Trophoblast cell (in vitro differentiated cells and primary cell): ENCODE results near the gene NFATC2.

ENCODE experiments used
- DNase-seq, 2 donors: peaks; one replicate each; pipeline ENCODE4 v3.0.0-alpha.2; 2016
- H2AFZ ChIP-seq: 2 replicates; pipeline ENCODE4 v1.6.1; 2013; ENCODE audit warnings: low read length, moderate library complexity, mild to moderate bottlenecking; ENCODE audit not compliant: insufficient read depth, poor library complexity
- H2AK5ac ChIP-seq: 2 replicates; pipeline ENCODE4 v1.6.1; 2013; ENCODE audit warnings: mild to moderate bottlenecking, low read length
- H2BK120ac ChIP-seq: 2 replicates; pipeline ENCODE4 v1.6.1; 2013; ENCODE audit warnings: low read length, mild to moderate bottlenecking, moderate library complexity; ENCODE audit not compliant: insufficient read depth, poor library complexity
- H2BK12ac ChIP-seq: 2 replicates; pipeline ENCODE4 v1.6.1; 2013; ENCODE audit warnings: mild to moderate bottlenecking, low read length, moderate library complexity
- H2BK5ac ChIP-seq: 2 replicates; pipeline ENCODE4 v1.6.1; 2013; ENCODE audit warnings: low read length, low read depth, moderate library complexity, mild to moderate bottlenecking; ENCODE audit not compliant: poor library complexity
- H3K14ac ChIP-seq: 2 replicates; pipeline ENCODE4 v1.6.1; 2013; ENCODE audit warnings: mild to moderate bottlenecking, low read length
- H3K18ac ChIP-seq: 2 replicates; pipeline ENCODE4 v1.6.1; 2013; ENCODE audit warnings: mild to moderate bottlenecking, low read length
- H3K23ac ChIP-seq: 2 replicates; pipeline ENCODE4 v1.6.1; 2013; ENCODE audit warnings: low read length
- H3K27ac ChIP-seq: 2 replicates; pipeline ENCODE4 v1.5.1; 2013; ENCODE audit warnings: low read depth, mild to moderate bottlenecking, inconsistent platforms, low read length, moderate library complexity
- H3K27me3 ChIP-seq: 2 replicates; pipeline ENCODE4 v1.6.1; 2013; ENCODE audit warnings: inconsistent platforms, mild to moderate bottlenecking, low read length, moderate library complexity; ENCODE audit not compliant: insufficient read depth
- H3K36me3 ChIP-seq, 2 experiments: 1 replicate in 1 of 2; 2 replicates in 1 of 2; pipeline ENCODE4 v1.6.1; 2013; ENCODE audit warnings: low read length in 2 of 2, mild to moderate bottlenecking in 2 of 2, moderate library complexity in 1 of 2; ENCODE audit not compliant: insufficient read depth in 2 of 2, control insufficient read depth in 1 of 2
- H3K4ac ChIP-seq: 2 replicates; pipeline ENCODE4 v1.6.1; 2013; ENCODE audit warnings: low read depth, mild to moderate bottlenecking, low read length, moderate library complexity
- H3K4me1 ChIP-seq, 2 experiments: 1 replicate in 1 of 2; 2 replicates in 1 of 2; pipeline ENCODE4 v1.6.1; 2013; ENCODE audit warnings: low read length in 2 of 2, mild to moderate bottlenecking in 2 of 2, moderate library complexity in 1 of 2; ENCODE audit not compliant: insufficient read depth in 2 of 2, control insufficient read depth in 1 of 2
- H3K4me2 ChIP-seq: 2 replicates; pipeline ENCODE4 v1.6.1; 2013; ENCODE audit warnings: inconsistent platforms, mild to moderate bottlenecking, low read length, moderate library complexity
- H3K4me3 ChIP-seq: 2 replicates; pipeline ENCODE4 v1.5.1; 2013; ENCODE audit warnings: mild to moderate bottlenecking, low read depth, low read length, inconsistent platforms
- H3K79me1 ChIP-seq: one replicate; pipeline ENCODE4 v1.6.1; 2013; ENCODE audit warnings: low read length
- H3K79me2 ChIP-seq: 2 replicates; pipeline ENCODE4 v1.6.1; 2013; ENCODE audit warnings: low read length, mild to moderate bottlenecking; ENCODE audit not compliant: control insufficient read depth, insufficient read depth, poor library complexity
- H3K9ac ChIP-seq: 2 replicates; pipeline ENCODE4 v1.6.1; 2013; ENCODE audit warnings: mild to moderate bottlenecking, low read length
- H3K9me3 ChIP-seq: 2 replicates; pipeline ENCODE4 v1.6.1; 2013; ENCODE audit warnings: low read depth, mild to moderate bottlenecking, control low read depth, inconsistent platforms, low read length; ENCODE audit not compliant: insufficient read depth
- H4K12ac ChIP-seq: 2 replicates; pipeline ENCODE4 v1.6.1; 2013; ENCODE audit warnings: low read depth, mild to moderate bottlenecking, low read length, moderate library complexity
- H4K8ac ChIP-seq: 2 replicates; pipeline ENCODE4 v1.6.1; 2013; ENCODE audit warnings: low read depth, mild to moderate bottlenecking, low read length, moderate library complexity
- H4K91ac ChIP-seq: one replicate; pipeline ENCODE4 v1.6.1; 2013; ENCODE audit warnings: low read depth, mild to moderate bottlenecking, low read length, moderate library complexity
- WGBS: extraction: QIAGEN DNeasy Blood & Tissue Kit; methylation state at CpG from one replicate; pipeline ENCODE4 v1.1.7; 2013; ENCODE audit warnings: missing lambda C conversion rate; ENCODE audit not compliant: insufficient read length, insufficient coverage; ENCODE audit errors: extremely low coverage; 5-methylcytosine and 5-hydroxymethylcytosine counted together

Gene NFATC2

GRCh38 chr20:51368461-51369211 lies 173.9 kb downstream of the NFATC2 start:
- Histone ChIP-seq H3K4me1 (peaks cover 14 to 18% of the 10 kb centered on the region in 2 experiments), H3K27ac (no peak overlapping the region), H4K8ac (no peak overlapping the region), H3K9ac (no peak overlapping the region), H2BK12ac (peak overlapping the region; percentile 37), H3K14ac (no peak overlapping the region), H3K36me3 (no peaks in the 10 kb centered on the region), H3K23ac (no peak overlapping the region), H3K27me3 (no peaks in the 10 kb centered on the region), H3K4ac (no peak overlapping the region), H3K79me1 (peaks cover 10% of the 10 kb centered on the region), H4K91ac (peak overlapping the region; percentile 3), H2BK120ac (no peak overlapping the region), H4K12ac (no peak overlapping the region), H3K79me2 (no peaks in the 10 kb centered on the region), H3K9me3 (no peaks in the 10 kb centered on the region), H3K4me2 (no peak overlapping the region), H3K4me3 (no peak overlapping the region), H2AFZ (no peak overlapping the region), H2AK5ac (no peak overlapping the region), H3K18ac (no peak overlapping the region), H2BK5ac (no peak overlapping the region)
- no CpG with 5 or more reads among the region's 13 CpGs for WGBS
- no peak for DNase-seq

GRCh38 chr20:51366155-51366886 lies 176.2 kb downstream of the NFATC2 start:
- peak overlapping the region; percentile 19 for H3K18ac ChIP-seq
- no peak overlapping the region for H3K23ac ChIP-seq
- peak overlapping the region; percentile 3 for H2AK5ac ChIP-seq
- H2AFZ ChIP-seq, result no peak overlapping the region
- peak overlapping the region; percentile 56 for H3K14ac ChIP-seq
- no CpG with 5 or more reads among the region's 16 CpGs for WGBS
- H3K9ac ChIP-seq, result no peak overlapping the region
- H3K79me2 ChIP-seq, result no peaks in the 10 kb centered on the region
- H3K27me3 ChIP-seq, result no peaks in the 10 kb centered on the region
- no peak overlapping the region for H3K4me2 ChIP-seq
- H3K36me3 ChIP-seq, result no peaks in the 10 kb centered on the region
- peak overlapping the region; percentile 66 for H2BK12ac ChIP-seq
- H4K91ac ChIP-seq, result peak overlapping the region; percentile 85
- H2BK5ac ChIP-seq, result peak overlapping the region; percentile 87
- H3K27ac ChIP-seq, result peak overlapping the region; percentile 93
- no peak overlapping the region for H3K4me3 ChIP-seq
- peaks cover 10% of the 10 kb centered on the region for H3K79me1 ChIP-seq
- H4K8ac ChIP-seq, result peak overlapping the region; percentile 46
- peak overlapping the region; percentile 35 for H3K4ac ChIP-seq
- peaks cover 8% of the 10 kb centered on the region for H3K9me3 ChIP-seq
- no peak overlapping the region for H4K12ac ChIP-seq
- peak overlapping the region; percentile 92 for H2BK120ac ChIP-seq
- DNase-seq, result no peak
- H3K4me1 ChIP-seq, result peaks cover 13 to 14% of the 10 kb centered on the region in 2 experiments

GRCh38 chr20:51365670-51366069 lies 176.8 kb downstream of the NFATC2 start:
- Histone ChIP-seq H3K14ac (peak overlapping the region; percentile 32), H2BK12ac (peak overlapping the region; percentile 28), H2BK5ac (peak overlapping the region; percentile 87), H3K4me2 (no peak overlapping the region), H3K9me3 (peaks cover 8% of the 10 kb centered on the region), H3K36me3 (no peaks in the 10 kb centered on the region), H2AK5ac (no peak overlapping the region), H2AFZ (no peak overlapping the region), H3K4ac (no peak overlapping the region), H3K27ac (peak overlapping the region; percentile 93), H3K27me3 (no peaks in the 10 kb centered on the region), H2BK120ac (peak overlapping the region; percentile 92), H3K4me1 (peaks cover 13 to 14% of the 10 kb centered on the region in 2 experiments), H4K12ac (no peak overlapping the region), H3K4me3 (no peak overlapping the region), H4K8ac (peak overlapping the region; percentile 46), H3K79me1 (peaks cover 10% of the 10 kb centered on the region), H3K9ac (no peak overlapping the region), H3K18ac (no peak overlapping the region), H3K79me2 (no peaks in the 10 kb centered on the region), H3K23ac (no peak overlapping the region), H4K91ac (peak overlapping the region; percentile 85)
- DNase-seq, result no peak
- no CpG with 5 or more reads among the region's 3 CpGs for WGBS

- no peak overlapping the region for H4K91ac ChIP-seq
- no peak overlapping the region for H4K8ac ChIP-seq
- DNase-seq, result no peak
- no peaks in the 10 kb centered on the region for H3K36me3 ChIP-seq
- no peak overlapping the region for H3K23ac ChIP-seq
- no peaks in the 10 kb centered on the region for H3K79me2 ChIP-seq
- H3K4me2 ChIP-seq, result no peak overlapping the region
- H3K9ac ChIP-seq, result no peak overlapping the region
- peaks cover 10% of the 10 kb centered on the region for H3K79me1 ChIP-seq
- peaks cover 13 to 14% of the 10 kb centered on the region in 2 experiments for H3K4me1 ChIP-seq
- H2BK5ac ChIP-seq, result no peak overlapping the region
- H2AK5ac ChIP-seq, result no peak overlapping the region
- no peak overlapping the region for H3K14ac ChIP-seq
- no peak overlapping the region for H3K4me3 ChIP-seq
- H4K12ac ChIP-seq, result no peak overlapping the region
- no peaks in the 10 kb centered on the region for H3K27me3 ChIP-seq
- no peak overlapping the region for H3K27ac ChIP-seq
- no peak overlapping the region for H3K18ac ChIP-seq
- H3K9me3 ChIP-seq, result peaks cover 8% of the 10 kb centered on the region
- H3K4ac ChIP-seq, result no peak overlapping the region
- H2AFZ ChIP-seq, result no peak overlapping the region
- no peak overlapping the region for H2BK12ac ChIP-seq
- no peak overlapping the region for H2BK120ac ChIP-seq
Observed at GRCh38 chr20:51363813-51364212, 178.7 kb downstream of the NFATC2 start.
